Naive B cell (primary cell): Measurements from ENCODE around the gene CREBZF. TPM values are rescaled to one million over a fixed set of nuclear protein-coding genes. Genes with fewer than 3 reads are reported as not detected.

ENCODE experiments used
- ATAC-seq, 2 donors: fragments of 150-1000 bp; cut with Tn5 transposase; 2 replicates each; pipeline ENCODE4 v1.10.0; 2021; ENCODE audit warnings: low read depth in 2 of 2, mild to moderate bottlenecking in 2 of 2, moderate library complexity in 2 of 2
- DNase-seq: peaks from one replicate; pipeline ENCODE4 v3.0.0; 2022
- H3K27ac Mint-ChIP-seq, 6 donors: one replicate each; pipeline ENCODE4 v1.8.0; 2020 to 2022; ENCODE audit warnings: mild to moderate bottlenecking in 6 of 6, mixed read lengths in 6 of 6, moderate library complexity in 5 of 6, inconsistent platforms in 2 of 6
- H3K27me3 Mint-ChIP-seq, 3 donors: one replicate each; pipeline ENCODE4 v1.8.0; 2021 to 2022; ENCODE audit warnings: mixed read lengths in 3 of 3, mild to moderate bottlenecking in 1 of 3
- H3K36me3 Mint-ChIP-seq, 2 donors: one replicate each; pipeline ENCODE4 v1.8.0; 2020 to 2022; ENCODE audit warnings: mixed read lengths in 2 of 2, inconsistent platforms in 1 of 2, mild to moderate bottlenecking in 1 of 2
- H3K4me1 Mint-ChIP-seq, 3 donors: one replicate each; pipeline ENCODE4 v1.8.0; 2020 to 2022; ENCODE audit warnings: mixed read lengths in 3 of 3, inconsistent platforms in 1 of 3, mild to moderate bottlenecking in 1 of 3, moderate library complexity in 1 of 3
- H3K4me3 Mint-ChIP-seq, 8 donors: one replicate each; pipeline ENCODE4 v1.8.0; 2020 to 2022; ENCODE audit warnings: mild to moderate bottlenecking in 8 of 8, mixed read lengths in 8 of 8, moderate library complexity in 8 of 8, inconsistent platforms in 2 of 8
- H3K9me3 Mint-ChIP-seq, 7 donors: one replicate each; pipeline ENCODE4 v1.8.0; 2020 to 2022; ENCODE audit warnings: mixed read lengths in 7 of 7, mild to moderate bottlenecking in 5 of 7, inconsistent platforms in 2 of 7, moderate library complexity in 1 of 7
- polyA plus RNA-seq, 6 donors: library from polyadenylated mRNA; unstranded; fragments of 300-500 nt; fragmentation: Illumina TruSeq; gene quantifications; one replicate each; pipeline ENCODE4 v1.2.3, GENCODE V29; 2021; ENCODE audit warnings: low read depth in 6 of 6

CREBZF gene
- 10 to 100 TPM in 5 of 6 donors, 1 to 10 TPM in 1; 4.8 to 19.8 (median 13.9) TPM for polyA plus RNA-seq

GRCh38 chr11:85664615-85665481 is at the start of gene CREBZF:
TSS of gene CREBZF (minus strand) at chr11:85665129. CDS start at chr11:85664875, 254 bp downstream.
- H3K27ac Mint-ChIP-seq = peak within 1 kb of the TSS; percentile 98 to 100 (median 99)
- H3K4me1 Mint-ChIP-seq = peaks cover 29 to 41% (median 36%) of the 10 kb centered on the region in 3 donors
- peaks cover 7 to 8% of the 10 kb centered on the region in 2 donors for H3K36me3 Mint-ChIP-seq
- DNase-seq = peak; percentile 91
- H3K4me3 Mint-ChIP-seq = peak within 1 kb of the TSS; percentile 93 to 100 (median 99)
- peak; percentile 81 to 83 for ATAC-seq
- H3K9me3 Mint-ChIP-seq = no peaks in the 10 kb centered on the region
- no peaks in the 10 kb centered on the region for H3K27me3 Mint-ChIP-seq

- no peak overlapping the region for H3K4me3 Mint-ChIP-seq
- ATAC-seq = no peak
Observed at GRCh38 chr11:85712953-85713352, 48.0 kb upstream of the CREBZF start.

GRCh38 chr11:85710917-85711316 is 46.0 kb upstream of the CREBZF start:
- ATAC-seq (no peak), DNase-seq (no peak)
- Mint-ChIP-seq H3K4me1 (no peaks in the 10 kb centered on the region), H3K27ac (peak overlapping the region in 1 of 6 donors; percentile 67), H3K4me3 (no peak overlapping the region), H3K27me3 (no peaks in the 10 kb centered on the region), H3K9me3 (no peaks in the 10 kb centered on the region), H3K36me3 (no peaks in the 10 kb centered on the region)

More at GRCh38 chr11:85712953-85713352, 48.0 kb upstream of the CREBZF start:
- H3K9me3 Mint-ChIP-seq = no peaks in the 10 kb centered on the region
- no peak for DNase-seq
- H3K27me3 Mint-ChIP-seq = no peaks in the 10 kb centered on the region
- H3K4me1 Mint-ChIP-seq = no peaks in the 10 kb centered on the region
- H3K36me3 Mint-ChIP-seq = no peaks in the 10 kb centered on the region
- H3K27ac Mint-ChIP-seq = no peak overlapping the region

- ATAC-seq = no peak
- Mint-ChIP-seq H3K36me3 (no peaks in the 10 kb centered on the region), H3K9me3 (no peaks in the 10 kb centered on the region), H3K4me3 (no peak overlapping the region), H3K27me3 (no peaks in the 10 kb centered on the region), H3K4me1 (no peaks in the 10 kb centered on the region), H3K27ac (no peak overlapping the region)
- DNase-seq = no peak
Observed at GRCh38 chr11:85709941-85710702, 45.2 kb upstream of the CREBZF start.

- Mint-ChIP-seq H3K4me1 (peaks cover 0 to under 1% (median 0%) of the 10 kb centered on the region in 3 donors), H3K9me3 (no peaks in the 10 kb centered on the region), H3K27ac (peak overlapping the region in 1 of 6 donors; percentile 32), H3K36me3 (peaks cover 0 to 5% of the 10 kb centered on the region in 2 donors), H3K27me3 (peaks cover 0 to 4% (median 0%) of the 10 kb centered on the region in 3 donors), H3K4me3 (no peak overlapping the region)
- no peak for ATAC-seq
- no peak for DNase-seq
Observed at GRCh38 chr11:85705800-85706199, 40.9 kb upstream of the CREBZF start.

- H3K4me3 Mint-ChIP-seq = no peak overlapping the region
- DNase-seq (no peak), ATAC-seq (no peak)
- peaks cover 0 to 4% (median 0%) of the 10 kb centered on the region in 3 donors for H3K27me3 Mint-ChIP-seq
- peak overlapping the region in 2 of 6 donors; percentile 43 for H3K27ac Mint-ChIP-seq
- H3K9me3 Mint-ChIP-seq = no peaks in the 10 kb centered on the region
- H3K36me3 Mint-ChIP-seq = peaks cover 0 to 5% of the 10 kb centered on the region in 2 donors
- H3K4me1 Mint-ChIP-seq = peaks cover 3 to 6% (median 4%) of the 10 kb centered on the region in 3 donors
Observed at GRCh38 chr11:85704967-85705366, 40.0 kb upstream of the CREBZF start.

GRCh38 chr11:85699957-85700741 is 35.2 kb upstream of the CREBZF start:
- Mint-ChIP-seq H3K4me3 (peak overlapping the region in 7 of 8 donors; percentile 1 to 82 (median 56)), H3K27me3 (peaks cover 0 to 4% (median 0%) of the 10 kb centered on the region in 3 donors), H3K27ac (peak overlapping the region in 5 of 6 donors; percentile 5 to 74 (median 29)), H3K9me3 (no peaks in the 10 kb centered on the region), H3K36me3 (peaks cover 0 to 5% of the 10 kb centered on the region in 2 donors), H3K4me1 (peaks cover 10 to 16% (median 15%) of the 10 kb centered on the region in 3 donors)
- ATAC-seq (peak in 1 of 2 donors; percentile 53), DNase-seq (no peak)

- Mint-ChIP-seq H3K27ac (no peak overlapping the region), H3K27me3 (peaks cover 0 to 4% (median 0%) of the 10 kb centered on the region in 3 donors), H3K36me3 (peaks cover 0 to 5% of the 10 kb centered on the region in 2 donors), H3K4me1 (peaks cover 10 to 16% (median 15%) of the 10 kb centered on the region in 3 donors), H3K9me3 (no peaks in the 10 kb centered on the region), H3K4me3 (no peak overlapping the region)
- ATAC-seq (no peak), DNase-seq (no peak)
Observed at GRCh38 chr11:85698195-85698594, 33.3 kb upstream of the CREBZF start.

GRCh38 chr11:85697747-85698146 is 32.8 kb upstream of the CREBZF start:
- Mint-ChIP-seq H3K4me3 (no peak overlapping the region), H3K9me3 (no peaks in the 10 kb centered on the region), H3K27ac (no peak overlapping the region), H3K27me3 (peaks cover 0 to 2% (median 0%) of the 10 kb centered on the region in 3 donors), H3K4me1 (peaks cover 10 to 16% (median 15%) of the 10 kb centered on the region in 3 donors), H3K36me3 (peaks cover 0 to 4% of the 10 kb centered on the region in 2 donors)
- ATAC-seq (no peak), DNase-seq (no peak)

GRCh38 chr11:85695546-85695945 is 30.6 kb upstream of the CREBZF start:
- Mint-ChIP-seq H3K36me3 (no peaks in the 10 kb centered on the region), H3K27me3 (peaks cover 0 to 1% (median 1%) of the 10 kb centered on the region in 3 donors), H3K4me3 (no peak overlapping the region), H3K27ac (no peak overlapping the region), H3K4me1 (peaks cover 10 to 15% (median 13%) of the 10 kb centered on the region in 3 donors), H3K9me3 (no peaks in the 10 kb centered on the region)
- no peak for ATAC-seq
- no peak for DNase-seq

- Mint-ChIP-seq H3K27ac (no peak overlapping the region), H3K4me1 (peaks cover 2 to 7% (median 4%) of the 10 kb centered on the region in 3 donors), H3K27me3 (peaks cover 4 to 12% (median 10%) of the 10 kb centered on the region in 3 donors), H3K4me3 (no peak overlapping the region), H3K9me3 (no peaks in the 10 kb centered on the region), H3K36me3 (no peaks in the 10 kb centered on the region)
- DNase-seq (no peak), ATAC-seq (no peak)
Observed at GRCh38 chr11:85694385-85694980, 29.6 kb upstream of the CREBZF start.

- Mint-ChIP-seq H3K36me3 (no peaks in the 10 kb centered on the region), H3K9me3 (no peaks in the 10 kb centered on the region), H3K27ac (no peak within 1 kb of the TSS), H3K4me1 (peaks cover 11 to 16% (median 16%) of the 10 kb centered on the region in 3 donors), H3K4me3 (peak within 1 kb of the TSS in 2 of 8 donors; percentile 2 to 56), H3K27me3 (peaks cover 10 to 13% (median 11%) of the 10 kb centered on the region in 3 donors)
- DNase-seq = no peak
- ATAC-seq = no peak
Observed at GRCh38 chr11:85685820-85686459, 21.0 kb upstream of the CREBZF start, which contains the start of gene CCDC89. TSS of gene CCDC89 (minus strand) at chr11:85686195. CDS start at chr11:85686130, 65 bp downstream.
